ENCODE results near the gene AGBL5. TPM values are rescaled to one million over a fixed set of nuclear protein-coding genes. Genes with fewer than 3 reads are reported as not detected.

AGBL5 gene
- total and polyA plus RNA-seq, 10 donors: 7.1 to 18.6 (median 12.7) TPM

- no peaks in the 10 kb centered on the region for H3K9me3 ChIP-seq
- TF ChIP-seq POLR2A (IDR thresholded peaks at IDR 0.05) (no peak), CTCF (IDR thresholded peaks at IDR 0.05 in 8 of 11, conservative IDR thresholded peaks at IDR 0.05 in 3 of 11) (no peak), POLR2AphosphoS5 (IDR thresholded peaks at IDR 0.05) (no peak)
- intact Hi-C loops (cut with DNase I; ENCODE audit: low total_unique reads): no loop called here
- H3K4me1 ChIP-seq: peaks cover 0 to 12% (median 0%) of the 10 kb centered on the region in 6 donors
- no peaks in the 10 kb centered on the region for H3K36me3 ChIP-seq
- H3K27me3 ChIP-seq (replicated peaks in 1 of 7): no peaks in the 10 kb centered on the region
- 63 to 81% (median 75%) methylated on average over 2 of the region's 2 CpGs for WGBS, 5 donors
- no peak for DNase-seq
- no peak overlapping the region for H3K4me3 ChIP-seq
- no peak overlapping the region for H3K27ac ChIP-seq
Measured at GRCh38 chr2:27009716-27010115, 41.8 kb upstream of the AGBL5 start.

GRCh38 chr2:27010139-27010538, 41.3 kb upstream of the AGBL5 start:
- Histone ChIP-seq H3K9me3 (no peaks in the 10 kb centered on the region), H3K36me3 (no peaks in the 10 kb centered on the region), H3K27me3 (replicated peaks in 1 of 7) (no peaks in the 10 kb centered on the region), H3K4me1 (peaks cover 0 to 13% (median 0%) of the 10 kb centered on the region in 6 donors), H3K27ac (no peak overlapping the region), H3K4me3 (no peak overlapping the region)
- intact Hi-C loops (cut with DNase I; ENCODE audit: low total_unique reads): no loop called here
- 73 to 88% (median 81%) methylated on average over 3 of the region's 3 CpGs for WGBS, 5 donors
- TF ChIP-seq CTCF (IDR thresholded peaks at IDR 0.05 in 8 of 11, conservative IDR thresholded peaks at IDR 0.05 in 3 of 11) (no peak), POLR2A (IDR thresholded peaks at IDR 0.05) (no peak), POLR2AphosphoS5 (IDR thresholded peaks at IDR 0.05) (no peak)
- DNase-seq: no peak

- no peaks in the 10 kb centered on the region for H3K9me3 ChIP-seq
- H3K4me1 ChIP-seq: peaks cover 0 to 25% (median 5%) of the 10 kb centered on the region in 6 donors
- H3K36me3 ChIP-seq: no peaks in the 10 kb centered on the region
- no peak for TF ChIP-seq POLR2AphosphoS5 (IDR thresholded peaks at IDR 0.05)
- TF ChIP-seq POLR2A (IDR thresholded peaks at IDR 0.05): no peak
- TF ChIP-seq CTCF (IDR thresholded peaks at IDR 0.05 in 8 of 11, conservative IDR thresholded peaks at IDR 0.05 in 3 of 11): no peak
- no peak for DNase-seq
- H3K4me3 ChIP-seq: no peak overlapping the region
- WGBS, 5 donors: 84 to 98% (median 95%) methylated on average over 4 of the region's 4 CpGs
- H3K27ac ChIP-seq: no peak overlapping the region
- intact Hi-C loops (cut with DNase I; ENCODE audit: low total_unique reads): no loop called here
- H3K27me3 ChIP-seq (replicated peaks in 1 of 7): no peaks in the 10 kb centered on the region
Measured at GRCh38 chr2:27013738-27014137, 37.7 kb upstream of the AGBL5 start.

- Histone ChIP-seq H3K4me3 (no peak overlapping the region), H3K27me3 (replicated peaks in 1 of 7) (no peaks in the 10 kb centered on the region), H3K9me3 (no peaks in the 10 kb centered on the region), H3K27ac (peak overlapping the region in 4 of 8 donors; percentile 6 to 50 (median 32)), H3K36me3 (no peaks in the 10 kb centered on the region), H3K4me1 (peaks cover 0 to 31% (median 5%) of the 10 kb centered on the region in 6 donors)
- DNase-seq: no peak
- no peak for TF ChIP-seq POLR2A (IDR thresholded peaks at IDR 0.05)
- TF ChIP-seq CTCF (IDR thresholded peaks at IDR 0.05 in 8 of 11, conservative IDR thresholded peaks at IDR 0.05 in 3 of 11): no peak
- no peak for TF ChIP-seq POLR2AphosphoS5 (IDR thresholded peaks at IDR 0.05)
- WGBS, 5 donors: 86 to 96% (median 92%) methylated on average over 7 to 8 of the region's 8 CpGs
- intact Hi-C loops (cut with DNase I; ENCODE audit: low total_unique reads): loop anchor here (5.0 kb wide), 1 partner anchor 58 kb away; no protein-coding TSS in a partner anchor
Measured at GRCh38 chr2:27014771-27015433, 36.6 kb upstream of the AGBL5 start.

All from spleen (tissue), 11 donors.